Activated gamma-delta T cell treated with Interleukin-2 at 50 U/mL for 16 hours (primary cell): ENCODE data around the gene OR51D1.

Experiments
- DNase-seq: peaks from one replicate; pipeline ENCODE4 v3.0.0-alpha.2; 2020

OR51D1 gene

DNA sequence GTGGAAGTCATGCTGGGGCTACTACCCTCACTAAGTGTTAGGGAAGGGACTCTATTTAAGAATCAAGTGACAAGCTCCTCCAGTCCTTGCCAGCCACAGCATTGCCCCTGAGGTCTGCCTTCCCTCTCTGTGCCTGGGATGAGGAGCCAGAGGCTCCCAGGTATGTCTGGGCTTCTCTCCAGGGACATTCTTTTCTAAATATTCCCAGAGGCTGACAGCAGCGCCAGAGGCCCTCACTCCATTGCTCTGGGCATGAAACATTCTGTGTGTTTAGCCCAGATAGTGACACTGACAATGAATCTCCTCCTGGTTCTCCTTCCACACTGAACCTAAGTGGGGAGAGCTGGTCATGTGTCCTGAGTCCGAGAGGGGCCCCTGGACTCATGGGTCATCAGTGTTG, 8.7 kb downstream of the OR51D1 start:
- no peak for DNase-seq

GRCh38 chr11:4647766-4648165, 10.5 kb downstream of the OR51D1 start:
- no peak for DNase-seq

GRCh38 chr11:4654635-4655369, 17.5 kb downstream of the OR51D1 start:
- DNase-seq: no peak

- DNase-seq: no peak
Measured at GRCh38 chr11:4658629-4659445, 21.6 kb downstream of the OR51D1 start.

- DNase-seq: no peak
Measured at GRCh38 chr11:4662876-4663275, 25.6 kb downstream of the OR51D1 start.

DNA sequence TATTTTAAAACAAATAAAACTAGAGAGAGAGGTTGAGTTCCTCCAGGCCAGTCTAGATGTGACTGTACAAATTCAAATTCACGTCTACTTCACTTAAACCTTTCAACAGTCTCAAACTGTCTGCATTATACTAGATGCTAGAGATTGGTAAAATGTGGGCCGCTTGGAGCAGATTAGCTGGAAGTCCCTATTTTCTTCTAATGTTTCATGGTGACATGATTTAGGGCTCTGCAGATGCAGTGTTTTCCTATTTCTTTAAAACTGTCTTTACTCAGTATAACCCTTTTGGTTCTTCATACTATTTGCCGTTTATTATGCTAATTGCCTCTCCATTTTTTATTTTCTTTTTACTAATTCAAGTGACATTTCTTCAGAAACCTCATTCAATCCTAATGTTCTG, 26.9 kb downstream of the OR51D1 start:
- no peak for DNase-seq

DNA sequence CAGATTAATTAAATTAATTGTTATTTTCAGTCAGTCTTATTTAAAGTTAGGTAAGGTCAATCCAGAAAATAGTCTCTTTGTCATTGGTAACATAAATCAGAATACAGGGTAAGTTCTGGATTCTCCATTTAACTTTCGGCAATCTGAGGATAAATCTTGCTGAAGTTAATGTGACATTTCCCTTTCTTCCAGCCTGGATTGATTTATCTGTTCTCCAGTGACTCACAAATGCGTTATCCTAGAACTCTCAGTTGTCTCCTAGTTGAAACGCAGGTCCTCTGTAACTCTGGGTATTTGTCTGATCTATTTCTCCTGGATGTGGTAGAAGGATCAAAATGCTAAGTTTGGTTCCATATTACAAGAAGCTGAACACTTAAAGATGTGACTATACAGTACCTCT, 27.5 kb downstream of the OR51D1 start:
- no peak for DNase-seq

DNA sequence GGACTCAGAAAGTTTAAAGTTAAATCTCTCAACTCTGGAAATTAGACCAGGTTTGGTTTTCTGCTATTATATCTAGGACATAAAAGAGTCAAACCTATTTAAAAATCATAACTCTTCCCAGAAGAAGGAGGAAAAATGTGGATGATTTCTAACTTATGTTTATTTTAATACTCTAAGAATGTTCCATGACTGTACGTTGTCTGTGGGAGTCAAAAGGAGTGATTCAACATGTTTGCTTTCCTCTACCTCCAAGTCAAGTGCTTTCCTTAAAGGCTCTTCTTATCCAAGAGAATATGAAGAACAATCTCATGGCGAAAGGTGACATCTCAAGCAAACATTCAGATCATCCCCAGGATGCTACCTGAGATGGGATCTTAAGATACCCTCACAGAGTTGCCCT, 28.1 kb downstream of the OR51D1 start:
- DNase-seq: no peak

- DNase-seq: no peak
Measured at GRCh38 chr11:4671741-4672140, 34.5 kb downstream of the OR51D1 start.

DNA sequence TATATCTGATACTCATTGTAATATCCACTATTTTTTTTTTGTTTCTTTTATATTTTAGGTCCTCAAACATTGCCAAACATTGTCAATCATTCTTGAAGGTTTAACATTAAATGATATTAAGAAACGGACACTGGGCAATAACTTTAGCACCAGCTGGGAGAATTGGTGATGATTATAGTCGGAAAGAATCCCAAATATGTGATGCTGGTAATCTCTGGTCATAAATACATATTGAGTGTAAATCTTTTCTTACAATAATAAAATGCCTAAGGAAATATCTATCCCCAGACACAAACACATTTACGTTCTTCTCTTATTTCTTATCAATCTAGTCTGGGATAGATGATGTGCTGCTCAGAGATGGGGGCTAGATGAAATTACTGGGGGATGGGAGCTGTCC, 35.2 kb downstream of the OR51D1 start:
- no peak for DNase-seq

GRCh38 chr11:4673781-4674180, 36.5 kb downstream of the OR51D1 start:
- no peak for DNase-seq

DNA sequence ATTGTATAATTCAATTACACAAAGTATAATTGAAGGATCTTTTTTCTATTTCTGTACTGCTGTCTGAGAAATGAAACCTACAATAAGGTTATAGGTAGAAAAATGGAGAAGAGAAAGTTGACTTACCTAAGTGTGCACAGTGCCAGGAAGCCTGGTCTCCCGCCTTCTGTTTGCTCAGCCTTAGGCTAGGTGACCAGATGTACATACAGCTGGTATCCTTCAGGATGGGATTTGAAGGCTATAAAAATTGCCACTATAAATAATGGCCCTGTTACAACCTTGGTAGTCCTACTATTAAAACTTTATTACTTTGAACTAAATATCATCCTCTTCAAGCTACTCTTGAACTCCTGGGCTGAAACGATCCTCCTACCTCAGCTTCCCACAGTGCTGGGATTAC, 40.7 kb downstream of the OR51D1 start:
- DNase-seq: no peak

DNA sequence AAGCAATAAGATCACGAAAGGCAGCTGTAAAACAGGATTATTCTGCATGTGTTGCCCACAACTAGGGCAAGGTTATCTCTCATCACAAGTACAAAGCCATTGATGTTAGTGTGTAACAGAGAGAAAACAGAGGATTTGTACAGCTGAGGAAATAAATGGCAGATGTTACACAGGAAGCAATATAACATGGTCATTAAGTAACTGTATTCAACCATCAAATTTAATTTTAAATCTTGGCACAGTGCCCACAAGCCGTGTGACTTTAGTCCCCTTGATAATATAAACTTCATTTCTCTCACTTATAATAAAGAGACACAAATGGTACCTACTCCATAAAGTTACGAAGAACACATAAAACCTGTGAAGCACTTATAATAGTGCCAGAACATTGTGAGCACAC, 43.1 kb downstream of the OR51D1 start:
- no peak for DNase-seq

- no peak for DNase-seq
Measured at GRCh38 chr11:4682623-4683419, 45.5 kb downstream of the OR51D1 start.

DNA sequence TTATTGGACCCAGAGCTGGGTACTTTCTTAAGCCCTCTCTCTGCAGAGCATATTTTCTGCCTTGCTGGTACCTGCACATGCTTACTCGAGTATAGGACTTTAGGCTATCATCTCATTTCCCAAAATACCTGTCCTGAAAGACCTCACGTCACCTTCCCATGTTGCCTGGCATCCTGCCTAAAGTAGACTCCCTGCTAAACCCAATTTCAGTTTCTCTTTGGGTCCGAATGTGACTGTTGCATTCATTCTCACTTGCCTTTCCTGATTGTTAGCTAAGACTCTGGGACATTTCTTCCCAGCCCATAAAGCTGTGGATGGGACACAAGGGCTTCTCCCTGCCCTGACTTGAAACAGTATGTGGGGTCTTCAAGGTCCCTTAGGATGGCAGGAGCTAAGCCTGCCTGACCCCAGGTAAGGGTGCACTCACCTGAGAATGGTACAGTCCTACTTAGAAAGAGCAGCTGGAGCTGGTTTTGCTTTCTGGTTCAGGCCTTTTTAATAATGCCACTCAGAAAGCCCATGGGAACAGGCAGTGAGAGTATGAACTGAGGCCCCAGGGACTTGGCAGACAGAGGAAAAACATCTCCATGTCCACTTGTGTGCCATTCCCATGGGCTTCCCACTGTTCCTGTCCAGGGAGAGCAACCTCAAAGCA, 47.5 kb downstream of the OR51D1 start:
- DNase-seq: no peak
